Embryonic facial prominence (tissue), 1 donor: Measurements from ENCODE around the gene FTL.

ENCODE experiments used
- DNase-seq: peaks from one replicate; pipeline ENCODE4 v3.0.0-alpha.2; 2016; ENCODE audit errors: extremely low spot score

FTL gene

DNA sequence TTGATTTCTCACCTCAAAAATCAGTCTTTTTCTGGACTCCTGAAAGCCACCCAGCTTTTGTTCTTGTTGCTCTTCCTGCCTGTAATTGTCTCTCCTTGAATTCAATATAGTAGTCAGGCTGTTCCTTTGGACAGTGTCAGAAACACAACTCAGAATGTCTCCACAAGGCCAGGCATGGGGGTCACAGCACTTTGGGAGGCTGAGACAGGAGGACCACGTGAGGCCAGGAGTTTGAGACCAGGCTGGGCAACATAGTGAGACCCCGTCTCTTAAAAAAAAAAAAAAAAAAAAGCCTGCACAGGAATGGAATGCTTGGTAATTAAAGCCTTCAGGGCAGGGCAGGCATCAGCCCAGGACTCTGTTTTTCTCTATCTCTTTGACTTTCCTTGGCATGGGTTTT lies 19.3 kb upstream of the FTL start:
- no peak for DNase-seq

DNA sequence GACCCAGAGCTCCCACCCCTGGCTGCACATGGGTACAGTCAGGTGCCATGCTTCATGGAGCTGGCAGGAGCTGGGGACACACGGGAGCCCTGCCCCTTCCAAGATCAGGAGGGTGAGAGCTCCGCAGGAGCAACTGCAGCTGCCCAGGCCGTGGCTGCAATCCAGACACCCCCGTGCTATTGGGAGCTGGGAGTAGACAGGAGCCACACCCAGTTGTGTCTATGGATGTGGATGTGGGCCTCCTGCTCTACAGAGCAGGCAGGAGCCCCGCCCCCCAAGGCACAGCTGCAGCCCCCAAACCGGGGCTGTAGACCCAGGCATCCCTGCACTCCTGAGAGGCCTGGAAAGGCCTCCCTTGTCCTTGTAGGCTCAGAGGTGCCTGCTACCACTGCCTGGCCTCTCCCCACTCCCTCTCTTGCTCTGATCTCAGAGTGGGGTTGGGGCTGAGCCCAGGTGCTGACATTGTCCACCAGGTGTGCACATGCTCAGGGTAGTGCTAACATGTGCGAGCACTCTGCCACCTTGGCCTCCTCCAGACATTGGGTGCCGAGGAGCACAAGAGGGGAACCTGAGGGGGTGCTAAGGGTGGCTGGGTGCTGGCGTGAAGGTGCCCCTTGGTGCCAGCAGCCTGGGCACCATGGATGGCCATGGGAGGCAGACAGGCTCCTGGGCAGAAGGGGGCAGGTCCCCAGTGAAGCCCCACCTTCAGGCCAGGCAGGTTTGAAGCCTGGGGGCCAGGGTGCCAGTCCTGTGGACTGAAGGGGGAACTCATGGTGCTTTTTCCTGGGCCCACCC lies 18.4 kb upstream of the FTL start:
- no peak for DNase-seq

DNA sequence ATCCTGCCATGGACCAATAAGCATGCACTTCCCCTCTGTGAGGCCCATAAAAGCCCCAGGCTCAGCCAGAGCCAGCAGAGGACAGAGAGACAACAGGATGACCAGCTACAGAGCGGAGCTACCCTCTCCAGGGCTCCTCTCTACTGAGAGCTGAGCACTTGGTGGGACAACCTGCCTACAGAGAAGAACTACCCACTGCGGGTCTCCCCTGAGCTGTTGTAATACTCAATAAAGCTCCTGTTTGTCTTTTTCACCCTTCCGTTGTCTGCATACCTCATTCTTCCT lies 17.9 kb upstream of the FTL start:
- DNase-seq = no peak

DNA sequence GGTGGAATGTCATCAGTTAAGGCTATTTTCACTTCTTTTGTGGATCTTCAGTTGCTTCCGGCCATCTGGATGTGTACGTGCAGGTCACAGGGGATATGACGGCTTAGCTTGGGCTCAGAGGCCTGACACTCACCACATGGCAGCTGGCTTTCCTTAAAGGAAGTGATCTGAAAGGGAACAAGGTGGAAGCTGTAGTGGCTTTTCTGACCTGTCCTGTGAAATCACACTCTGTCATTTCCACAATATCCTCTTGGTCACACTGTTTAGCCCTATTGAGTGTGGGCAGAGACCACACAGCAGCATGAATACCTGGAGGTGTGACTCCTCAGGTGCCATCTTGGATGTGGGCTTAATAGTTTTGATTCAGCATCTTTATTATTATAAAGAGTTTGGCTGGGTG lies 14.9 kb upstream of the FTL start:
- DNase-seq = no peak

DNA sequence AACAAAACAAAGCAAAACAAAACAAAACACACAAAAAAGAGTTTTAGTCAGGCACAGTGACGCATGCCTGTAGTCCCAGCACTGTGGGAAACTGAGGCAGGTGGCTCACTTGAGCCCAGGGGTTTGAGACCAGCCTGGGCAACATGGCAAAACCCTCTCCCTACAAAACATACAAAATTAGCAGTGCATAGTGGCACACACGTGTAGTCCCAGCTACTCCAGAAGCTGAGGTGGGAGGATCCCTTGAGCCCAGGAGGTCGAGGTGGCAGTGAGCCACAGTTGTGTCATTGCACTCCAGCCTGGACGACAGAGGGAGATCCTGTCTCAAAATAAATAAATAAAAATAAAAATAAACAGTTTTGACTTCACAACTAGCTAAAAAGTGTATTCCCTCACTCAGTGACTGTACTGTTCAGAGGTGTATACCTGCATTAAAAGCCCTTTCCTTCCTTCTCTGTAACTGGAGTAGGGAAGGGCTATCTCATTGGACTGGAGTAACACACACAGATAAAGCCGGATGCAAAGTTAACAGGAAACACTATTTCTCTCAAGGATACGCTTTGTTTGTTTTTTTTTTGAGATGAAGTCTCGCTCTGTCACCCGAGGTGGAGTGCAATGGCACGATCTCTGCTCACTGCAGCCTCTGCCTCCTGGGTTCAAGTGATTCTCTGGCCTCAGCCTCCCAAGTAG lies 14.1 kb upstream of the FTL start:
- no peak for DNase-seq

DNA sequence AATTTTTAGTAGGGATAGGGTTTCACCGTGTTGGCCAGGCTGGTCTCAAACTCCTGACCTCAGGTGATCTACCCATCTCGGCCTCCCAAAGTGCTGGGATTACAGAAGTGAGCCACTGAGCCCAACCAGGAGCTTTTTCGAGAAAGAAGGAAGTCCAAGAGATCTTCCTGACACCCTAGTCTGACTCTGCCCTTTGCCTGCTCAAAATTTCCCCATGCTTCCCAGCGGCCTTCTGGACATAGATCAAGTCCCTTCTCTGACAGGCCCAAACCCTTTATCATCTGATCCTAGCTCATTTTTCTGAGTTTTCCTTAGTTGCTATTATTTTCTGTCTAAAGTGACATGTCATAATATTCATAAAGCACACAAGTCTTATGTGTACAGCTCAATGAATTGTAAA lies 12.0 kb upstream of the FTL start:
- no peak for DNase-seq

DNA sequence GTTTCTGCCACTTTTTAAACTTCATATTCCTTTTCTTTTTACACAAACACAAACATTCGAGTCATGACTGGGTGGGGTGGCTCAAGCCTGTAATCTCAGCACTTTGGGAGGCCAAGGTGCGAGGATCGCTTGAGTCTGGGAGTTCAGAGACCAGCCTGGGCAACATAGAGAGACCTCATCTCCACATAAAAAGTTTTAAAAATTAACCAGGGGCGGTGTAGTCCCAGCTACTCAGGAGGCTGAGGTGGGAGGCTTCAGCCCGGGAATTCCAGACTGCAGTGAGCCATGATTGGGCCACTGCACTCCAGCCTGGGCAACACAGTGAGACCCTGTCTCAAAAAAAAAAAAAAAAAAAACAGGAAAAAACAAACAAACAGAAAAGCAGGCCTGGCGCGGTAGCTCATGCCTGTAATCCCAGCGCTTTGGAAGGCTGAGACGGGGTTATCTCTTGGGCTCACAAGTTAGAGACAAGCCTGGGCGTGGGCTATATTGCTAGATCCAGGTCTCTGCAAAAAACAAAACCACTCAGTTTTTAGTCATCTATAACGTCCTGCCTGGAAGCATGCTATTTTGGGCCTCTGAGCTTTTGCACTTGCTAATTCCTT lies 11.0 kb upstream of the FTL start:
- no peak for DNase-seq

DNA sequence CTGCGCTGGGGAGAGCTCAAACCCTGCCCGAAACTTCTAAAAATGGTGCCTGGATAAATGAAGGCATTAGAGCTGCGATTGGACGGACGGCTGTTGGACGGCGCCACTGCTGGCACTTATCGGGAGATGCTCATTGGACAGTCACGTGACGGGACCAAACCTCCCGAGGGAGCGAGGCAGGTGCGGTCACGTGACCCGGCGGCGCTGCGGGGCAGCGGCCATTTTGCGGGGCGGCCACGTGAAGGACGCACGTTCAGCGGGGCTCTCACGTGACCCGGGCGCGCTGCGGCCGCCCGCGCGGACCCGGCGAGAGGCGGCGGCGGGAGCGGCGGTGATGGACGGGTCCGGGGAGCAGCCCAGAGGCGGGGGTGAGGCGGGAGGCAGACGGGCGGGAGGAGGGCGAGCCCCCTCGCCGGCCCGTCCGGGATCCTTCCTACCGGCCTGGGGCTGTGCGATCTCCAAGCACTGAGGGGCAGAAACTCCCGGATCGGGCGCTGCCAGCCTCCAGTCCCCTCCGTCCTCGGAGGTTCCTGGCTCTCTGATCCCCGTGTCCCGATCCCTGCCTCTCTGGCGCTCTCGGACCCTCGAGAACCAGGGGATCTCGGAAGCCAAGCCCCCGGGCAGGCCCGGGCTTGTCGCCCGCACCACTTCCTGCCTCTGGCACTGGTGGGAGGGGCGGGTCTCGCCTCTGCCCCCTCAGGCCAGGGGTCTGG lies 10.4 kb upstream of the FTL start, which contains the start of gene BAX:
BAX (plus strand) TSS at position 281 of the 713 bp plus-strand sequence; CDS start at position 335, 54 bp downstream.
- DNase-seq = peak; percentile 86

DNA sequence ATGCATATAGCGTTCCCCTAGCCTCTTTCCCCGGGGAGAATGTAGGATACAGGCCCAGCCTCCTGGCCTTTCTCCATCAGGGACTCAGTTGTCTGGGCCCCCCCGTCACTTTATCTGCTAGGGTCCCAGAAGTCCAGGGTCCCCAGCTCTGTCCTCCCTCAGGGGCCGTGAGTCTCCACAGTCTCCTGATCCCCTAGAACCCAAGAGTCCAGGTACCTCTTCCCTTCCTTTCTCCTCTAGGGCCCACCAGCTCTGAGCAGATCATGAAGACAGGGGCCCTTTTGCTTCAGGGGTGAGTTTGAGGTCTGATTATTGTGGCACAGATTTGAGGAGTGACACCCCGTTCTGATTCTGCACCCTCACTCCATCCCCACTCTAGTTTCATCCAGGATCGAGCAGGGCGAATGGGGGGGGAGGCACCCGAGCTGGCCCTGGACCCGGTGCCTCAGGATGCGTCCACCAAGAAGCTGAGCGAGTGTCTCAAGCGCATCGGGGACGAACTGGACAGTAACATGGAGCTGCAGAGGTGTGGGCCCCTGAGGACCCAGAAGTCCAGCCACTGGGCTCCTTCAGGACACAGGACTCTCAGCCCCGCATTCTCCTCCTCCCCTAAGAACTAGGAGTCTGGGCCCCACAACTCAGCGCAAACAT lies 9.7 kb upstream of the FTL start:
- no peak for DNase-seq

DNA sequence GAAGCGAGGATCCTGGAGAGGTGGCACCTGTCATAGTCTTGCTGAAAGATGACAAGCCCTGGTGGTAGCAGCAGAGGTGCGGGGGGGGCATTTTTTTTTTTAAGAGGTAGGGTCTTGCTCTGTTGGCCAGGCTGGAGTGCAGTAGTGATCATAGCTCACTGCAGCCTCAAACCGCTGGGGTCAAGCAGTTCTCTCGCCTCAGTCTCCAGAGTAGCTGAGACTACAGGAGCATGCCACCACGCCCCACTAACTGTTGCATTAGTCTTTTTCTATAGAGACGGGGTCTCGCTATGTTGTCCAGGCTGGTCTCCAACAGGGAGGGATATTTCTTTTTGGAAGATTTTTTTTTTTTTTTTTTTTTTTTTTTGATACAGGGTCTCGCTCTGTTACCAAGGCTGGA lies 7.1 kb upstream of the FTL start:
- DNase-seq = no peak

DNA sequence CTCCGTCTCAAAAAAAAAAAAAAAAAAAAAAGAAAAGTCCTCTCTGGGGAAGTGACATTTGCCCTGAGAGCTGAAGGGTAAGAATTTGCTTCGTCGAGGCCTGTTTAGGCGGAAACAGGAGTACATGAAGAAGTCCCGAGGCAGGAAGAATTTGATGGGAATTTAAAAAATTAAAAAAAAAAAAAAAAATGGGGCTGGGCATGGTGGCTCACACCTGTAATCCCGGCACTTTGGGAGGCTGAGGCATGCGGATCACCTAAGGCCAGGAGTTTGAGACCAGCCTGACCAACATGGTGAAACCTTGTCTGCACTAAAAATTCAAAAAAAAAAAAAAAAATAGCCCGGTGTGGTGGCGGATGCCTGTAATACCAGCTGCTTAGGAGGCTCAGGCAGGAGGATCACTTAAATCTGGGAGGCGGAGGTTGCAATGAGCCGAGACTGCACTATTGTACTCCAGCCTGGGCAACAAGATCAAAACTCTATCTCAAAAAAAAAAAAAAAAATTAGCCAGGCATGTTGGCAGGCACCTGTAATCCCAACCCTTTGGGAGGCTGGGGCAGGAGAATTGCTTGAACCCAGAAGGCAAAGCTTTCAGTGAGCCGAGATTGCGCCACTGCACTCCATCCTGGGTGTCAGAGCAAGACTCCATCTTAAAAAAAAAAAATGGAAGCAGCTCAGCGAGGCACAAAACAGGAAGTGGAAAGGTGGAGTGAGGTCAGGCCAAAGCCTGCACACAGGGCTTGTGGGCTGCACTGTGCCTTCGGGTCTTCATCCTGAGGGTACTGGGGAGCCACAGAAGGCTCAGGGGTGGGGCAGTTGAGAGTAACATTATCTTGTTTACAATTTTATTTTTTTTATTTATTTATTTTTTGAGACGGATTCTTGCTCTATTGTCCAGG lies 5.5 kb upstream of the FTL start:
- DNase-seq = no peak

DNA sequence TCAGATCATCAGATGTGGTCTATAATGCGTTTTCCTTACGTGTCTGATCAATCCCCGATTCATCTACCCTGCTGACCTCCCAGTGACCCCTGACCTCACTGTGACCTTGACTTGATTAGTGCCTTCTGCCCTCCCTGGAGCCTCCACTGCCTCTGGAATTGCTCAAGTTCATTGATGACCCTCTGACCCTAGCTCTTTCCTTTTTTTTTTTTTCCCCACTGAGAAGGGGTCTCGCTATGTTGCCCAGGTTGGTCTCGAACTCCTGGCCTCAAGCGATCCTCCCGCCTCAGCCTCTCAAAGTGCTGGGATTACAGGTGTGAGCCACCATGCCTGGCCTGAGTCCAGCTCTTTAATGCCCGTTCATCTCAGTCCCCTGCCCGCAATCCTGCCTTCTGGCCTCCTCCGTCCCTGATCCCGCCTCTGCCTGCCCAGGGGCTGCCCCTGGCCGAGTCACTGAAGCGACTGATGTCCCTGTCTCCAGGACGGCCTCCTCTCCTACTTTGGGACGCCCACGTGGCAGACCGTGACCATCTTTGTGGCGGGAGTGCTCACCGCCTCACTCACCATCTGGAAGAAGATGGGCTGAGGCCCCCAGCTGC lies 4.0 kb upstream of the FTL start:
- DNase-seq = no peak

DNA sequence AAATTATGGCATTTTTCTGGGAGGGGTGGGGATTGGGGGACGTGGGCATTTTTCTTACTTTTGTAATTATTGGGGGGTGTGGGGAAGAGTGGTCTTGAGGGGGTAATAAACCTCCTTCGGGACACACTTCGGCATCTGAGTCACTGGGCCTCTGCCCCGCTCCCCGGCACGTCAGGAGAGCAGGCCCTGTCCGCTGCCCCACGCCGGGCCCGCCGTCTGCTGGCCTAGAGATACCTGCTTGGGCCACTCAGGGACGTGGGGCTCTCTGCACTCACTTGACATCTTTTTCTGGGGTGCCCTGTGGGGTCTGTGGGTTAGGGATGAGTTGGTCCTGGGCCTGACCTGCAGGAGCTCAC lies 3.5 kb upstream of the FTL start:
- no peak for DNase-seq

DNA sequence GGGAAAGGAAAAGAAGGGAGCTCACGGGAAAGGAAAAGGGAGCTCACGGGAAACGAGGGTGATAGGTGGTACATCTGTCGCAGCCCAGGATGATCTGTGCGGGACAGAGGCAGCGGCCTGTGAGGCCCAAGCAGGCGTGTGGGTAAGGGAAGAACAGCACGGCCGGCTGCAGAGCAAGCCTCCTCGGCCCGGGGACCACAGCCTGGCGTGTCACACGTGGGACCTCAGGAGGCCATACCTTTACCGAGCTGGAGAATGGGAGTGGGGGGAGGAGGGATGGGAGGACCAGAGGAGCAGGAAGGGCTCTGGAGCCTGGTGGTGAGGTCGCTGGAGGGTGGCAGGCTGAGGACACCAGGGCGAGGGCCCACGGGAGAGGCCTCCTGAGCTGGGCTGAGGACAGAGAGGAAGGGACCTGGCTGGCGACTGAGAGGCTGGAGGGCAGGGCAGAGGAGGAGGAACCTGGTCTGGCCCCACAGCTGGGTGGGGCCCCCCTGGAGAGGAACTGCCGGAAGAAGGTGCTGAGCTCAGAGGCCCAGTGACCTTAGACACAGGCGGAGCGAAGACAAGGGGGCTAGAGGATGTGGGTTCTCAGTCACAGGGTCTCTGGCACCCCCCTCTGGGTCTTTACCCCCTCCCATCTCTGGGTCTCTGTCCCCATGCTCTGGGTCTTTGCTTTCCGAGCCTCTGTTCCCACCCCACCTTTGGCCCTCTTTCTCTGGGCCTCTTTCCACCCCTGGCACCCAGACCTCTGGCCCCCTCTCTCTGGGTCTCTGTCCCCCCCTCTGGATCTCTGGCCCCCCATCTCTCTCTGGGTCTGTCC lies 2.9 kb upstream of the FTL start:
- no peak for DNase-seq

DNA sequence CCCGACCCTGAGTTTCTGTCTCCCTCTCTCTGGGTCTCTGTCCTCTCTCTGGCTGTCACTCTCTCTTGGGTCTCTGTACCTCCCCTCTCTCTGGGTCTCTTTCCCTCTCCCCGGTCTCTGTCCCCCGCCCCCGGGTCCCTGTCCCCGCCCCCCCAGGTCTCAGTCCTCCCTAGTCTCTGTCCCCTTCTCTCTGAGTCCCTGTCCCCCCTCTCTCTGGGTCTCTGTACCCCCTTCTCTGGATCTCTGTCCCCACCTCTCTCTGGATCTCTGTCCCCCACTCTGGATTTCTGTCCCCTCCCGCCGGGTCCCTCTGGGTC lies 2.3 kb upstream of the FTL start:
- no peak for DNase-seq

DNA sequence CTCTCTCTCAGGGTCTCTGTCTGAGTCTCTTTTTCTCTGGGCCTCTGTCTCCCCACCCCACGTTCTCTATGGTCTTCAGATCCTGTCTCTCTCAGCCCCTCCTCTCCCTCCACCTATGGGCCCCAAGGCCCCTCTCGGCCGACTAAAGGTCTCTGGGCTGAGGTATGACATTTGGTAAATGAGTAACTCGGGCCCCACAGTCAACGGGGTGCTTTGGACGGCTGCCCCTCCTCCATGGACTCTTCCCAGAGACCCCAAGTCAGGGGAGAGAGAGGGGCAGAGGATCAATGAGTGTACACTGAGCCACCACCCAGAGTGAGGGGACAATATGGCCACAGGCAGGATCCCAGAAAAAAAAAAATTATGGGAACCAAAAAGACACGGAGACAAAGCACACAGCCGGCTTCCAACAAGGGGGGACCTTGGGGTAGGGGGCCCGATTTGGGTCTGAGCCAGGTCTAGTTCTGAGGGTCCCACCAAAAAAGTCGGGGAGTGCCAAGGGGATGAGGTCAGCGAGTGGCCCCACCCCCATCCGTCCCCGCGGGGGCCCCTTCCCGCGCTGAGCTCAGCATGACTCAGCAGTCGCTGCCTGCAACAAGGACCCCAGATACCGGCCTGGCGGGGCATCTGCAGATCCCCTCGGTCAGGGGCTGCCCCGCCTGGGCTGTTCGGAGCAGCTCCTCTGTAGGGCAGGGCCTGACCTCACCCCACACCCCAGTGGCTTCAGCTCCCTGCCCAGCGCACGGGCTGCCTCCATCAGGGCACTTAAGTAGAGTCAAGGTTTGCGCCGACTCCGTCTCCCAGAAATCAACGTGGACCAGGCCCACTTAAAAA lies 1.5 kb upstream of the FTL start:
- DNase-seq = no peak

DNA sequence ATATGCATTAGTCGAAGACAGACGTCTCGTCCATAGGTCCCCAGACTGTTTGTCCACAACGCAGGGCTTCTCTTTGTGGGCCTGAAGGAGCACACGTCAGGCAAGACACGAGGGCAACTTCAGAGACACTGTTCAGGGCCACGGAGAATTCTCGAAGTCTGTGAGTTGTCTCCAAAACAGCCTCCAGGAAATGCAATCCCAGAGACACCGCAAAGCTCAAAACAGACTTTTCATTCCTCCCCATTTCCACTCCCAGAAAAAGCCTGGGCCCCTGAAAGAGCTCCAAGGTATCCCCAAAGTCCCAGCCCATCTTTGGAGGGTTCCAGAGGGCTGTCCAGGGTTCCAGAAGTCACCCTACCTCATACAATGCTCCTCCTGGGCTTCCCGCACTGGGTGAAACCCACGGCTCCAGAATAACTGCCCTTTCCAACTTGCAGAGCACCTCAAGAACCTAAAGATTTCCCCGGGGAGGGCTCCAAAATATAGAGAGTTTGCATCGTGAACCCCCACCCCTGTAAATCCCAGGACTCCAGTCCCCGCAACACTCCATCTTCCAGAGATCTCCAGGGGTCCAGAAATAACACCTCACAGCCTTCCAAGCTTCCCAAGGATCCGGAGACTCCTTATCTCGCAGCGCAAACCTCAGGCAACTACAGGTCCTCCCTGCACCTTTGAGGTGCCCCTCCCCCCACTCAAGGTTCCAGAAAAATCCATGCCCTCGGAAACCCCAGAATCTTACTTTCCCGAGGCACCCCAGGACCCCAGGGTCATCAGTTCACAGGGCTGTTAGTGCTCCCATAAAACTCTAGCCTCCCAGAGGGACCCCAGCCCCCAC lies 687 bp upstream of the FTL start:
- no peak for DNase-seq
